ENCODE data around the gene CRACR2B.

CRACR2B gene

GRCh38 chr11:796565-797295 lies 31.0 kb upstream of the CRACR2B start (continued):
- TF ChIP-seq PRDM2 (tag by site-specific recombination; IDR thresholded peaks at IDR 0.05; ENCODE audit: borderline replicate concordance), result no peak
- TF ChIP-seq ZNF37A (tag by site-specific recombination; IDR thresholded peaks at IDR 0.05), result no peak
- TF ChIP-seq IKZF3 (tag by site-specific recombination; IDR thresholded peaks at IDR 0.05), result 0 out of 2 replicates have a peak, but pooled peaks have one; percentile 24
- TF ChIP-seq ZNF624 (tag by site-specific recombination; IDR thresholded peaks at IDR 0.05), result no peak
- TF ChIP-seq ZSCAN16 (tag by site-specific recombination; IDR thresholded peaks at IDR 0.05), result no peak

- ChIA-PET CTCF (interaction anchor here (0.9 kb wide), 1 partner anchor 51 kb away, joined by 3 read pairs; no protein-coding TSS in a partner anchor), POLR2A (interaction anchor here (0.5 to 1.8 kb wide), 11 partner anchors 9 to 262 kb away, joined by 3 to 10 read pairs (median 3); partner anchors contain the start of genes HRAS, PNPLA2 and RPLP2)
- H3K9me3 ChIP-seq (ENCODE audit: control insufficient read depth, insufficient read depth, low read depth, low read length), result no peaks in the 10 kb centered on the region
- H3K36me3 ChIP-seq (ENCODE audit: control insufficient read depth in 2 of 2, insufficient read depth in 1 of 2, low read length in 2 of 2), result peaks cover 0 to 58% of the 10 kb centered on the region in 2 experiments; a peak in 1 of 3 replicates
- H3K4me1 ChIP-seq (ENCODE audit: control insufficient read depth, insufficient read depth, low read length), result peaks cover 6% of the 10 kb centered on the region
- peak overlapping the region; percentile 74; the same call in 1 of the 2 replicates for H3K27ac ChIP-seq (ENCODE audit: extremely low read depth, low read depth, low read length)
- H3K4me3 ChIP-seq (ENCODE audit: low read depth, low read length), result peak overlapping the region; percentile 90
- TF ChIP-seq, protein P1, sequence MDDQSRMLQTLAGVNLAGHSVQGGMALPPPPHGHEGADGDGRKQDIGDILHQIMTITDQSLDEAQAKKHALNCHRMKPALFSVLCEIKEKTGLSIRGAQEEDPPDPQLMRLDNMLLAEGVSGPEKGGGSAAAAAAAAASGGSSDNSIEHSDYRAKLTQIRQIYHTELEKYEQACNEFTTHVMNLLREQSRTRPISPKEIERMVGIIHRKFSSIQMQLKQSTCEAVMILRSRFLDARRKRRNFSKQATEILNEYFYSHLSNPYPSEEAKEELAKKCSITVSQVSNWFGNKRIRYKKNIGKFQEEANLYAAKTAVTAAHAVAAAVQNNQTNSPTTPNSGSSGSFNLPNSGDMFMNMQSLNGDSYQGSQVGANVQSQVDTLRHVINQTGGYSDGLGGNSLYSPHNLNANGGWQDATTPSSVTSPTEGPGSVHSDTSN (CRISPR knock-in tag; IDR thresholded peaks at IDR 0.05), result no peak
- TF ChIP-seq RBAK (tag by site-specific recombination; IDR thresholded peaks at IDR 0.05), result no peak
- peak; percentile 53; the same call in 1 of the 2 replicates for TF ChIP-seq BCL11A (tag by site-specific recombination; IDR thresholded peaks at IDR 0.05; ENCODE audit: low read depth)
- peak; percentile 89 for TF ChIP-seq ZIC2 (tag by site-specific recombination; IDR thresholded peaks at IDR 0.05)
- 0 out of 2 replicates have a peak, but pooled peaks have one; percentile 28 for TF ChIP-seq ZNF335 (tag by site-specific recombination; conservative IDR thresholded peaks at IDR 0.05)
- TF ChIP-seq PRDM4 (tag by site-specific recombination; IDR thresholded peaks at IDR 0.05), result no peak
- TF ChIP-seq KLF1 (tag by site-specific recombination; IDR thresholded peaks at IDR 0.05), result peak; percentile 52; the same call in 1 of the 2 replicates
- 0 out of 2 replicates have a peak, but pooled peaks have one; percentile 23 for TF ChIP-seq EGR2 (tag by site-specific recombination; IDR thresholded peaks at IDR 0.05; ENCODE audit: low read depth)
- TF ChIP-seq, protein P2, sequence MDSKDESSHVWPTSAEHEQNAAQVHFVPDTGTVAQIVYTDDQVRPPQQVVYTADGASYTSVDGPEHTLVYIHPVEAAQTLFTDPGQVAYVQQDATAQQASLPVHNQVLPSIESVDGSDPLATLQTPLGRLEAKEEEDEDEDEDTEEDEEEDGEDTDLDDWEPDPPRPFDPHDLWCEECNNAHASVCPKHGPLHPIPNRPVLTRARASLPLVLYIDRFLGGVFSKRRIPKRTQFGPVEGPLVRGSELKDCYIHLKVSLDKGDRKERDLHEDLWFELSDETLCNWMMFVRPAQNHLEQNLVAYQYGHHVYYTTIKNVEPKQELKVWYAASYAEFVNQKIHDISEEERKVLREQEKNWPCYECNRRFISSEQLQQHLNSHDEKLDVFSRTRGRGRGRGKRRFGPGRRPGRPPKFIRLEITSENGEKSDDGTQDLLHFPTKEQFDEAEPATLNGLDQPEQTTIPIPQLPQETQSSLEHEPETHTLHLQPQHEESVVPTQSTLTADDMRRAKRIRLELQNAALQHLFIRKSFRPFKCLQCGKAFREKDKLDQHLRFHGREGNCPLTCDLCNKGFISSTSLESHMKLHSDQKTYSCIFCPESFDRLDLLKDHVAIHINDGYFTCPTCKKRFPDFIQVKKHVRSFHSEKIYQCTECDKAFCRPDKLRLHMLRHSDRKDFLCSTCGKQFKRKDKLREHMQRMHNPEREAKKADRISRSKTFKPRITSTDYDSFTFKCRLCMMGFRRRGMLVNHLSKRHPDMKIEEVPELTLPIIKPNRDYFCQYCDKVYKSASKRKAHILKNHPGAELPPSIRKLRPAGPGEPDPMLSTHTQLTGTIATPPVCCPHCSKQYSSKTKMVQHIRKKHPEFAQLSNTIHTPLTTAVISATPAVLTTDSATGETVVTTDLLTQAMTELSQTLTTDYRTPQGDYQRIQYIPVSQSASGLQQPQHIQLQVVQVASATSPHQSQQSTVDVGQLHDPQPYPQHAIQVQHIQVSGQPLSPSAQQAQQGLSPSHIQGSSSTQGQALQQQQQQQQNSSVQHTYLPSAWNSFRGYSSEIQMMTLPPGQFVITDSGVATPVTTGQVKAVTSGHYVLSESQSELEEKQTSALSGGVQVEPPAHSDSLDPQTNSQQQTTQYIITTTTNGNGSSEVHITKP (tag by site-specific recombination; IDR thresholded peaks at IDR 0.05), result peak; percentile 66; the same call in 1 of the 2 replicates
- peak; percentile 91 for TF ChIP-seq GLIS2 (tag by site-specific recombination; IDR thresholded peaks at IDR 0.05)
- TF ChIP-seq ZBTB17 (tag by site-specific recombination; IDR thresholded peaks at IDR 0.05), result peak; percentile 56; the same call in 1 of the 2 replicates
- peak; percentile 88 for TF ChIP-seq ZBTB26 (tag by site-specific recombination; optimal IDR thresholded peaks at IDR 0.05)
- peak; percentile 59 for TF ChIP-seq SP2 (tag by site-specific recombination; IDR thresholded peaks at IDR 0.05)
- peak; percentile 42 for TF ChIP-seq KLF9 (tag by site-specific recombination; IDR thresholded peaks at IDR 0.05; ENCODE audit: low read depth)
These were observed 30.2 kb upstream of the CRACR2B start for GRCh38 chr11:797296-798092.

Measured in HEK293 (cell line).